NOMO-1 treated with DMSO at 0.1 percent for 48 hours (cell line): ENCODE data around the gene PPBP.
"Not testable (repeated sequence)": the region's sequence is repeated elsewhere in the genome, so short reads cannot be mapped to it uniquely, and the experiment has no call there.

Experiments used
- DNase-seq: peaks from one replicate; lab custom pipeline; 2025; ENCODE audit not compliant: unreplicated experiment; lab: John Stamatoyannopoulos, UW

The PPBP gene

GRCh38 chr4:73998040-73999011, 10.3 kb upstream of the PPBP start, which contains the start of gene CXCL5:
Gene CXCL5 (minus strand): TSS chr4:73998677. CDS start chr4:73998581, 96 bp downstream.
- no peak for DNase-seq

- no peak for DNase-seq
Observed at GRCh38 chr4:73992050-73992449, 4.1 kb upstream of the PPBP start.

- no peak for DNase-seq
Observed at GRCh38 chr4:73991742-73992000, 3.7 kb upstream of the PPBP start.

- DNase-seq, result no peak
Observed at GRCh38 chr4:73990988-73991741, 3.2 kb upstream of the PPBP start.

GRCh38 chr4:73989928-73990327, 1.9 kb upstream of the PPBP start:
- DNase-seq, result no peak

GRCh38 chr4:73989031-73989430, 1.0 kb upstream of the PPBP start:
- no peak for DNase-seq

- DNase-seq, result no peak
Observed at GRCh38 chr4:73985528-73985852, 2.5 kb downstream of the PPBP start.

GRCh38 chr4:73984736-73985527, 3.1 kb downstream of the PPBP start:
- DNase-seq, result no peak

GRCh38 chr4:73981175-73981574, 6.8 kb downstream of the PPBP start:
- not testable (repeated sequence) for DNase-seq

GRCh38 chr4:73979407-73979957, 8.5 kb downstream of the PPBP start:
- DNase-seq, result no peak

GRCh38 chr4:73978886-73979285, 9.1 kb downstream of the PPBP start:
- peak; percentile 1 for DNase-seq

- DNase-seq, result no peak
Observed at GRCh38 chr4:73976716-73977115, 11.3 kb downstream of the PPBP start.

GRCh38 chr4:73976217-73976616, 11.8 kb downstream of the PPBP start:
- no peak for DNase-seq

- no peak for DNase-seq
Observed at GRCh38 chr4:73974352-73974751, 13.6 kb downstream of the PPBP start.

GRCh38 chr4:73970945-73971344, 17.0 kb downstream of the PPBP start:
- no peak for DNase-seq

GRCh38 chr4:73970011-73970410, 18.0 kb downstream of the PPBP start:
- no peak for DNase-seq

- DNase-seq, result no peak
Observed at GRCh38 chr4:73967866-73968265, 20.1 kb downstream of the PPBP start.

- DNase-seq, result no peak
Observed at GRCh38 chr4:73964862-73965611, 23.0 kb downstream of the PPBP start.

- no peak for DNase-seq
Observed at GRCh38 chr4:73962724-73963123, 25.3 kb downstream of the PPBP start.

GRCh38 chr4:73959041-73959440, 28.9 kb downstream of the PPBP start:
- not testable (repeated sequence) for DNase-seq

GRCh38 chr4:73952352-73952751, 35.6 kb downstream of the PPBP start:
- no peak for DNase-seq
